Measurements from ENCODE around the gene SORBS2. TPM values are rescaled to one million over a fixed set of nuclear protein-coding genes. Genes with fewer than 3 reads are reported as not detected.

SORBS2 gene
- total RNA-seq, 1 experiment from 2014 or later, result 44.5 TPM

DNA sequence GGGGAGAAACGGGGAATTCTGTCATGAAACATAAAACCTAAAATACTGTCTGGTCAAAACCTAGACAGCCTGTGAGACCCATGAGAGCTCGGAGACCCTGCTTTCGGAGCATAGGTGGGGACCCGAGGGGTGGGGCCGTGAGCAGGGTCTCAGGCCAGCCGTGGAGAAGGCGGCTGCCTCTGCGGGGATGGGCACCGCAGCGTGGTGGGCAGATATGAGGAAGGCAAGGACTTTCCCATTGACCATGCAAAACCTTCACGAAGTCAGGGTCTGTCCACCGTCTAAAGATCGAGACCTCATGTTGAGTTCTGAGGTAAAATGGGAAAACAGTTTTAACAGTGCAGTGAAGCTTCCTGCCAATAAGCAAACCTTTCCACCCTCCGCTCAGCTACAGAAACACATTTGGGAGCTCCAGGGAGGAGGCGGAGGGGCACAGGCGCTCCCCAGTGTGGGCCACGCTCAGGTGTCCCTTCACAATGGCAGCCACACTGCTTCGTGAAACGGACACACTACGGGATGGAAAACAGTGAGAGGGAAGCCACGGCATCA is 74.4 kb downstream of the SORBS2 start (continued):
- TF ChIP-seq JAZF1 (CRISPR knock-in tag; IDR thresholded peaks at IDR 0.05), result no peak
- TF ChIP-seq, protein P1, sequence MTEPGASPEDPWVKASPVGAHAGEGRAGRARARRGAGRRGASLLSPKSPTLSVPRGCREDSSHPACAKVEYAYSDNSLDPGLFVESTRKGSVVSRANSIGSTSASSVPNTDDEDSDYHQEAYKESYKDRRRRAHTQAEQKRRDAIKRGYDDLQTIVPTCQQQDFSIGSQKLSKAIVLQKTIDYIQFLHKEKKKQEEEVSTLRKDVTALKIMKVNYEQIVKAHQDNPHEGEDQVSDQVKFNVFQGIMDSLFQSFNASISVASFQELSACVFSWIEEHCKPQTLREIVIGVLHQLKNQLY (CRISPR knock-in tag; IDR thresholded peaks at IDR 0.05), result no peak
- TF ChIP-seq TP53 (CRISPR knock-in tag; IDR thresholded peaks at IDR 0.05), result no peak
- TF ChIP-seq, protein P2, sequence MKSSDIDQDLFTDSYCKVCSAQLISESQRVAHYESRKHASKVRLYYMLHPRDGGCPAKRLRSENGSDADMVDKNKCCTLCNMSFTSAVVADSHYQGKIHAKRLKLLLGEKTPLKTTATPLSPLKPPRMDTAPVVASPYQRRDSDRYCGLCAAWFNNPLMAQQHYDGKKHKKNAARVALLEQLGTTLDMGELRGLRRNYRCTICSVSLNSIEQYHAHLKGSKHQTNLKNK (CRISPR knock-in tag; IDR thresholded peaks at IDR 0.05), result no peak
- TF ChIP-seq, protein P3, sequence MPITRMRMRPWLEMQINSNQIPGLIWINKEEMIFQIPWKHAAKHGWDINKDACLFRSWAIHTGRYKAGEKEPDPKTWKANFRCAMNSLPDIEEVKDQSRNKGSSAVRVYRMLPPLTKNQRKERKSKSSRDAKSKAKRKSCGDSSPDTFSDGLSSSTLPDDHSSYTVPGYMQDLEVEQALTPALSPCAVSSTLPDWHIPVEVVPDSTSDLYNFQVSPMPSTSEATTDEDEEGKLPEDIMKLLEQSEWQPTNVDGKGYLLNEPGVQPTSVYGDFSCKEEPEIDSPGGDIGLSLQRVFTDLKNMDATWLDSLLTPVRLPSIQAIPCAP (CRISPR knock-in tag; IDR thresholded peaks at IDR 0.05), result no peak

DNA sequence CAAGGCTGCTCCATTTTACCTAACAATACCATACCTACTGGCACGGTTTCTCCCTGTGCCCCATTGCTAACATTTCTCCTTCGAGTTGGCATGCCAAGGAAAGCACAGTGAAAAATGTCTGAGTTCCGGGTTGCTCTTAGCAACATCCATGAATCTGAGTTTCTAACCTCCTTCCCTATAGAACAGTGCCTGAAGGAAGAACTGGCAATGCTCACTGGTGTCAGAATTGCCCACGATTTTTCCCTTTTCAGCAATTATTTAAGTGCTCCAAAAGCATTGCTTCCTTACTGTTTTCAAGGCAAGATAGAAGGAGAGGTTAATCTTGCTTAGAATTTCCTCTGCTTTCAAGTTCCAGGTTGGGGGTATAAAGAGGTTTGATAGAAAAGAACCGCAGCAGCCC is 75.1 kb downstream of the SORBS2 start:
- Mint-ChIP-seq H3K9me3 (peaks cover 14% of the 10 kb centered on the region), H3K36me3 (peaks cover 20% of the 10 kb centered on the region), H3K4me3 (no peak overlapping the region), H3K4me1 (peaks cover 67% of the 10 kb centered on the region), H3K27me3 (ENCODE audit: low read depth) (no peaks in the 10 kb centered on the region; the same call in 1 of the 2 replicates), H3K27ac (no peak overlapping the region)
- POLR2A ChIA-PET, result no interaction called here
- CTCF ChIA-PET, result no interaction called here
- ATAC-seq, result no peak
- TF ChIP-seq ATF1 (CRISPR knock-in tag; IDR thresholded peaks at IDR 0.05) (no peak), SMAD3 (CRISPR knock-in tag; IDR thresholded peaks at IDR 0.05; ENCODE audit: borderline replicate concordance) (no peak), NFATC4 (CRISPR knock-in tag; IDR thresholded peaks at IDR 0.05) (no peak)
- TF ChIP-seq, protein P1 (CRISPR knock-in tag; IDR thresholded peaks at IDR 0.05), result no peak
- TF ChIP-seq, protein P2 (CRISPR knock-in tag; IDR thresholded peaks at IDR 0.05), result no peak
- DNase-seq (ENCODE audit: low spot score), result no peak

DNA sequence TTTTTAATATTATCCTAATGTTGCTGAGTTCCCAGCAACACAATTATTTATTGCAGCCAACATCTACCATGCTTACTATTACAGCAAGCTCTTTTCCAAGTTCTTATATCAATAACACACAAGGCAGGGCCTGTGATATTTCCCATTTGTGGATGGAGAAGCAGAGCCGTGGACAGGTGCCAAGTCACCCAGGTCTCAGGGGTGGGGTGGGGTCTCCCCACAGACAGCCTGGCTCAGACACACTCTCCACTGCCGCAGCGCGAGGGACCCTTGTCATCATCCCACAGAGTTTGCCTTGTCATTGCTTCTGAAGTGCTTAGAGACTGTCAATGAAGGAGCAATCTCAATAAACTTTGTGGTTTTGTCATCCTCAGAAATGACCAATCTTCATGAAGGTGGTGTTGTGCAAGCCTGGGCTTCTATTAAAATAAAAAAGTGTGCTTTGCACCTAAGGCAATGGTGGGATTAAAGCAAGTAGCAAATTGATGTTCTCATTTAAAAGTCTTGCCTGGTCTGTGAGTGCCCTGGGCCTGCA is 76.1 kb downstream of the SORBS2 start:
- CTCF ChIA-PET, result no interaction called here
- Mint-ChIP-seq H3K4me1 (peaks cover 67% of the 10 kb centered on the region), H3K9me3 (peaks cover 14% of the 10 kb centered on the region), H3K27me3 (ENCODE audit: low read depth) (no peaks in the 10 kb centered on the region), H3K4me3 (no peak overlapping the region), H3K27ac (no peak overlapping the region), H3K36me3 (peaks cover 21% of the 10 kb centered on the region)
- ATAC-seq, result no peak
- no peak for DNase-seq (ENCODE audit: low spot score)
- POLR2A ChIA-PET, result no interaction called here
- TF ChIP-seq GTF2I (CRISPR knock-in tag; conservative IDR thresholded peaks at IDR 0.05) (no peak), TCF7 (CRISPR knock-in tag; IDR thresholded peaks at IDR 0.05; ENCODE audit: low read depth) (no peak), ELF4 (CRISPR knock-in tag; IDR thresholded peaks at IDR 0.05; ENCODE audit: low read depth) (no peak), OVOL2 (CRISPR knock-in tag; IDR thresholded peaks at IDR 0.05; ENCODE audit: borderline replicate concordance) (no peak), CBFB (CRISPR knock-in tag; IDR thresholded peaks at IDR 0.05; ENCODE audit: low read depth) (no peak), TEAD1 (CRISPR knock-in tag; IDR thresholded peaks at IDR 0.05) (no peak), IRF2 (CRISPR knock-in tag; IDR thresholded peaks at IDR 0.05; ENCODE audit: borderline replicate concordance, low read depth) (no peak), NR1H2 (CRISPR knock-in tag; IDR thresholded peaks at IDR 0.05) (no peak), GABPB1 (CRISPR knock-in tag; IDR thresholded peaks at IDR 0.05) (no peak), JAZF1 (CRISPR knock-in tag; IDR thresholded peaks at IDR 0.05) (no peak), FOXP1 (CRISPR knock-in tag; IDR thresholded peaks at IDR 0.05; ENCODE audit: borderline replicate concordance) (no peak)
- TF ChIP-seq, protein P4, sequence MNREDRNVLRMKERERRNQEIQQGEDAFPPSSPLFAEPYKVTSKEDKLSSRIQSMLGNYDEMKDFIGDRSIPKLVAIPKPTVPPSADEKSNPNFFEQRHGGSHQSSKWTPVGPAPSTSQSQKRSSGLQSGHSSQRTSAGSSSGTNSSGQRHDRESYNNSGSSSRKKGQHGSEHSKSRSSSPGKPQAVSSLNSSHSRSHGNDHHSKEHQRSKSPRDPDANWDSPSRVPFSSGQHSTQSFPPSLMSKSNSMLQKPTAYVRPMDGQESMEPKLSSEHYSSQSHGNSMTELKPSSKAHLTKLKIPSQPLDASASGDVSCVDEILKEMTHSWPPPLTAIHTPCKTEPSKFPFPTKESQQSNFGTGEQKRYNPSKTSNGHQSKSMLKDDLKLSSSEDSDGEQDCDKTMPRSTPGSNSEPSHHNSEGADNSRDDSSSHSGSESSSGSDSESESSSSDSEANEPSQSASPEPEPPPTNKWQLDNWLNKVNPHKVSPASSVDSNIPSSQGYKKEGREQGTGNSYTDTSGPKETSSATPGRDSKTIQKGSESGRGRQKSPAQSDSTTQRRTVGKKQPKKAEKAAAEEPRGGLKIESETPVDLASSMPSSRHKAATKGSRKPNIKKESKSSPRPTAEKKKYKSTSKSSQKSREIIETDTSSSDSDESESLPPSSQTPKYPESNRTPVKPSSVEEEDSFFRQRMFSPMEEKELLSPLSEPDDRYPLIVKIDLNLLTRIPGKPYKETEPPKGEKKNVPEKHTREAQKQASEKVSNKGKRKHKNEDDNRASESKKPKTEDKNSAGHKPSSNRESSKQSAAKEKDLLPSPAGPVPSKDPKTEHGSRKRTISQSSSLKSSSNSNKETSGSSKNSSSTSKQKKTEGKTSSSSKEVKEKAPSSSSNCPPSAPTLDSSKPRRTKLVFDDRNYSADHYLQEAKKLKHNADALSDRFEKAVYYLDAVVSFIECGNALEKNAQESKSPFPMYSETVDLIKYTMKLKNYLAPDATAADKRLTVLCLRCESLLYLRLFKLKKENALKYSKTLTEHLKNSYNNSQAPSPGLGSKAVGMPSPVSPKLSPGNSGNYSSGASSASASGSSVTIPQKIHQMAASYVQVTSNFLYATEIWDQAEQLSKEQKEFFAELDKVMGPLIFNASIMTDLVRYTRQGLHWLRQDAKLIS (CRISPR knock-in tag; IDR thresholded peaks at IDR 0.05; ENCODE audit: borderline replicate concordance), result no peak
- TF ChIP-seq, protein P5, sequence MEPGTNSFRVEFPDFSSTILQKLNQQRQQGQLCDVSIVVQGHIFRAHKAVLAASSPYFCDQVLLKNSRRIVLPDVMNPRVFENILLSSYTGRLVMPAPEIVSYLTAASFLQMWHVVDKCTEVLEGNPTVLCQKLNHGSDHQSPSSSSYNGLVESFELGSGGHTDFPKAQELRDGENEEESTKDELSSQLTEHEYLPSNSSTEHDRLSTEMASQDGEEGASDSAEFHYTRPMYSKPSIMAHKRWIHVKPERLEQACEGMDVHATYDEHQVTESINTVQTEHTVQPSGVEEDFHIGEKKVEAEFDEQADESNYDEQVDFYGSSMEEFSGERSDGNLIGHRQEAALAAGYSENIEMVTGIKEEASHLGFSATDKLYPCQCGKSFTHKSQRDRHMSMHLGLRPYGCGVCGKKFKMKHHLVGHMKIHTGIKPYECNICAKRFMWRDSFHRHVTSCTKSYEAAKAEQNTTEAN (CRISPR knock-in tag; IDR thresholded peaks at IDR 0.05), result no peak
- TF ChIP-seq, protein P6, sequence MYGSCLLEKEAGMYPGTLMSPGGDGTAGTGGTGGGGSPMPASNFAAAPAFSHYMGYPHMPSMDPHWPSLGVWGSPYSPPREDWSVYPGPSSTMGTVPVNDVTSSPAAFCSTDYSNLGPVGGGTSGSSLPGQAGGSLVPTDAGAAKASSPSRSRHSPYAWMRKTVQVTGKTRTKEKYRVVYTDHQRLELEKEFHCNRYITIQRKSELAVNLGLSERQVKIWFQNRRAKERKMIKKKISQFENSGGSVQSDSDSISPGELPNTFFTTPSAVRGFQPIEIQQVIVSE (CRISPR knock-in tag; IDR thresholded peaks at IDR 0.05; ENCODE audit: borderline replicate concordance), result no peak
- TF ChIP-seq, protein P7, sequence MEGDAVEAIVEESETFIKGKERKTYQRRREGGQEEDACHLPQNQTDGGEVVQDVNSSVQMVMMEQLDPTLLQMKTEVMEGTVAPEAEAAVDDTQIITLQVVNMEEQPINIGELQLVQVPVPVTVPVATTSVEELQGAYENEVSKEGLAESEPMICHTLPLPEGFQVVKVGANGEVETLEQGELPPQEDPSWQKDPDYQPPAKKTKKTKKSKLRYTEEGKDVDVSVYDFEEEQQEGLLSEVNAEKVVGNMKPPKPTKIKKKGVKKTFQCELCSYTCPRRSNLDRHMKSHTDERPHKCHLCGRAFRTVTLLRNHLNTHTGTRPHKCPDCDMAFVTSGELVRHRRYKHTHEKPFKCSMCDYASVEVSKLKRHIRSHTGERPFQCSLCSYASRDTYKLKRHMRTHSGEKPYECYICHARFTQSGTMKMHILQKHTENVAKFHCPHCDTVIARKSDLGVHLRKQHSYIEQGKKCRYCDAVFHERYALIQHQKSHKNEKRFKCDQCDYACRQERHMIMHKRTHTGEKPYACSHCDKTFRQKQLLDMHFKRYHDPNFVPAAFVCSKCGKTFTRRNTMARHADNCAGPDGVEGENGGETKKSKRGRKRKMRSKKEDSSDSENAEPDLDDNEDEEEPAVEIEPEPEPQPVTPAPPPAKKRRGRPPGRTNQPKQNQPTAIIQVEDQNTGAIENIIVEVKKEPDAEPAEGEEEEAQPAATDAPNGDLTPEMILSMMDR (IDR thresholded peaks at IDR 0.05), result no peak

Data from WTC11 (cell line).